Left forelimb (tissue), 1 donor: ENCODE results near the gene BSG.

ENCODE experiments used
- DNase-seq: peaks from one replicate; pipeline ENCODE4 v3.0.0-alpha.2; 2018; ENCODE audit warnings: low spot score

The BSG gene

DNA sequence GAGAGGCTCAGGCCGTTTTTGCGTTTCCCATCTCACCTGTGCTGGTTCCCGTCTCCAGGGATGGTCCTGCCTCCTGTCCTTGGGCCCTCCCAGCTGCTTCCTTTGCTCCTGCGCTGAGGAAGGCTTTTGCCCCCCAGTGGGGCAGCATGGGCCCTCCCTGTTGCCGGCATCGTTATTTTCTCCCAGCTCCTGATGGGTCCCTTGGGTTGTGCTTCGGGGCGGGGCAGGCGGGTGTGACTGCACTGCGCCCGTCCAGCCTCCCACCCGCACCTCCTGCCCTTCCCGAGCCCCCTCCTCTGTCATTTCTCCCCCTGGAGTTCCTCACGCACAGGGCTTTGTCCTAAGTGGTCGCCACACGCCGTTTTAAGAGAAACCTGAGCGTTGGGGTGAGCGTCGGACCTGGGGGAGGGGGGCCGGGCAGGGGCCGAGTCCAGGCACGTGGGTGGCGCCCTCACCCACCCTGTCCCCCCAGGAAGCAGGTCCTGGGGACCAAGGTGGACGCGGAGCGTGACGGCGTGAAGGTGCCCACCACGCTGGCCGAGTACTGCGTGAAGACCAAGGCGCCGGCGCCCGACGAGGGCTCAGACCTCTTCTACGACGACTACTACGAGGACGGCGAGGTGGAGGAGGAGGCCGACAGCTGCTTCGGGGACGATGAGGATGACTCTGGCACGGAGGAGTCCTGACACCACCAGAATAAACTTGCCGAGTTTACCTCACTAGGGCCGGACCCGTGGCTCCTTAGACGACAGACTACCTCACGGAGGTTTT lies 31.3 kb upstream of the BSG start:
- DNase-seq = no peak

DNA sequence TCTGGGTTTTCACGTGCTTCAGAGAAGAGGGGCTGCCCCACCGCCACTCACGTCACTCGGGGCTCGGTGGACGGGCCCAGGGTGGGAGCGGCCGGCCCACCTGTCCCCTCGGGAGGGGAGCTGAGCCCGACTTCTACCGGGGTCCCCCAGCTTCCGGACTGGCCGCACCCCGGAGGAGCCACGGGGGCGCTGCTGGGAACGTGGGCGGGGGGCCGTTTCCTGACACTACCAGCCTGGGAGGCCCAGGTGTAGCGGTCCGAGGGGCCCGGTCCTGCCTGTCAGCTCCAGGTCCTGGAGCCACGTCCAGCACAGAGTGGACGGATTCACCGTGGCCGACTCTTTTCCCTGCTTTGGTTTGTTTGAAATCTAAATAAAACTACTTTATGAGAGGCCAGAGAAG lies 30.7 kb upstream of the BSG start:
- no peak for DNase-seq

DNA sequence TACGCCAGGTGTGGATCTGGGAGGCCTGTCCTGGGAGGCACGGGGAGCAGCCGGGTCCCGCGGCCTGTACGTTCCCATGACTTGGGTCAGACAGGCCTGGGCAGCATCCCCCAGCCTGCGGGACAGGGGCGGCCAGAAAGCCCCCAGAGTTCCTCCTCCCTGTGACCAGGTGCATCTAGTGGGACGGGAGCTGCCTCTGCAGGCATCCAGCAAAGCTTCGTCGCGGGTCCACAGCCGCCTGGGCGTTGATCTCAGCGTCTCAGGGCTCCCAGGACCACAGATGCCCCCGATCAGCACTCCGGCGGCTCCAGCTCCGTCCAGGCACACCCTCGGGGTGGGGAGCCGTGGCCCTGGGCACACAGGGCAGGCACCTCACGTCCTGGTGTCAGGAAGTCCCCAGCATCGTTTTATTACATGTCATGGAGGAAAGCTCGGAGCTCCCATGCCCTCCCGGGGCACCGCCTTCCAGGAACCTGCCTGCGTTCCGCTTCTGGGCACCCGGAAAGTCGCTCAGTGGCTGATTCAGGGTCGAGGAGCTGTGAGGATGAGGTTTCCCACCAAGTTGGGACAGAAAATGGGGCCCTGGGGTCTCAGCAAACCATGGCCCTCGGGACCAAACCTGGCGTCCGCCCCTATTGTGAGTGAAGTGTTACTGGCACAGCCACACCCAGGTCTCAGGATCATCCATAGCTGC lies 30.1 kb upstream of the BSG start:
- DNase-seq = no peak

DNA sequence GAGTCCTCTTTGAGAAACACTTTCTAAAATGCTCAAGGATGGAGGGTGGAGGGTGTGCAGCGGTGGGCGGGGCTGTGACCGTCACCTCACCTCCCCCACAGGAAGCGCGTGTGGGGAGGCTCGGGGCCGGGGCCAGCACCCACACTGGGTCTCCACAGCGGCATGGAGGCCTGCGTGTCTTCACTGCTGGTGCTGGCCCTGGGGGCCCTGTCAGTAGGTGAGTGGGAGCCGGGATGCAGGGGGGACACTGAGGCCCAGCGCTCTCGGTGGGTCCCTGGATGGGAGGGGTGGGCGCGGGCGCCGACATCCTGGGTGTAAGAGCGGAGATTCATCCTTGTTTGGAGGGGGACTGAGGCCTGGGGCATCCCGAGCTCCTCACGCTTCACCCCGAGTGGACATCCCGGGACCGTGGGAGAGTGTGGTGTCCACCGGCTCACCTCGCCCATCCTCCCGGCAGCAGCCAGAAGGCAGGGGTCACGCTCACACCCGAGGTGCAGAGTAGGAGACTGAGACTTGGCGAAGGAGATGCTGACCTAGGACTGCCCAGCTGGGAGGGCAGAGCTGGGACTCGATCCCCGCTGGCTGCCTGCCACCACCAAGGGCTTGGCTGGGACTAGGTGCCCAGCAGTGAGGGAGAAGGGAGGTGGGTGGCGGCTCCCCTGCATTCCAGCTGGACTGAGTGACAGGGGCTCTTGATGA lies 28.3 kb upstream of the BSG start, which contains the start of gene GZMM:
TSS of gene GZMM (plus strand) at position 144 of the 699 bp plus-strand sequence. CDS start at position 163, 19 bp downstream.
- no peak for DNase-seq

DNA sequence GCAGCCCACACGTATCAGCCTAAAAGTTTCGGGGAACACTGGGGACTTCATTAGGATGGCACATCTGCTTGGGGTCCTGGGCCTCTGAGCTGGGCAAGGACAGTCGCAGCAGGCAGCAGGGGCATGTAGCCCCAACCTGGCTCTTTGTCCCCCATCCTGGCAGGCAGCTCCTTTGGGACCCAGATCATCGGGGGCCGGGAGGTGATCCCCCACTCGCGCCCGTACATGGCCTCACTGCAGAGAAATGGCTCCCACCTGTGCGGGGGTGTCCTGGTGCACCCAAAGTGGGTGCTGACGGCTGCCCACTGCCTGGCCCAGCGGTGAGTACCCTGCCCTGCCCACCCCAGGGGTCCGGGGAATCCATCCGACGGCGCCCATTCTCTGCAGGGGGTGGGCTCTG lies 25.3 kb upstream of the BSG start:
- no peak for DNase-seq

- no peak for DNase-seq
Measured at GRCh38 chr19:547836-548720, 24.3 kb upstream of the BSG start.

GRCh38 chr19:548886-549830 lies 23.2 kb upstream of the BSG start:
- DNase-seq = no peak

GRCh38 chr19:554817-555216 lies 17.6 kb upstream of the BSG start:
- DNase-seq = no peak

DNA sequence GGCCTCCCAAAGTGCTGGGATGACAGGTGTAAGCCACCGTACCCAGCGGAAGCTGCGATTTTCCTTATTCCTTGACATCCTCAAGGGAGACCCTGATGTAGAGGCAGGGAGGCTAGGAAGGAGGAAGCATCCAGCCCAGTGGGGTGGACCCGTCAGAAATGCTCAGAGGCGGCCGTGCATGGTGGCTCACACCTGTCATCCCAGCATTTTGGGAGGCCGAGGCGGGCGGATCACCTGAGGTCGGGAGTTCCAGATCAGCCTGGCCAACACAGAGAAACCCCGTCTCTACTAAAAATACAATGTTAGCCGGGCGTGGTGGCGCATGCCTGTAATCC lies 17.0 kb upstream of the BSG start:
- no peak for DNase-seq

DNA sequence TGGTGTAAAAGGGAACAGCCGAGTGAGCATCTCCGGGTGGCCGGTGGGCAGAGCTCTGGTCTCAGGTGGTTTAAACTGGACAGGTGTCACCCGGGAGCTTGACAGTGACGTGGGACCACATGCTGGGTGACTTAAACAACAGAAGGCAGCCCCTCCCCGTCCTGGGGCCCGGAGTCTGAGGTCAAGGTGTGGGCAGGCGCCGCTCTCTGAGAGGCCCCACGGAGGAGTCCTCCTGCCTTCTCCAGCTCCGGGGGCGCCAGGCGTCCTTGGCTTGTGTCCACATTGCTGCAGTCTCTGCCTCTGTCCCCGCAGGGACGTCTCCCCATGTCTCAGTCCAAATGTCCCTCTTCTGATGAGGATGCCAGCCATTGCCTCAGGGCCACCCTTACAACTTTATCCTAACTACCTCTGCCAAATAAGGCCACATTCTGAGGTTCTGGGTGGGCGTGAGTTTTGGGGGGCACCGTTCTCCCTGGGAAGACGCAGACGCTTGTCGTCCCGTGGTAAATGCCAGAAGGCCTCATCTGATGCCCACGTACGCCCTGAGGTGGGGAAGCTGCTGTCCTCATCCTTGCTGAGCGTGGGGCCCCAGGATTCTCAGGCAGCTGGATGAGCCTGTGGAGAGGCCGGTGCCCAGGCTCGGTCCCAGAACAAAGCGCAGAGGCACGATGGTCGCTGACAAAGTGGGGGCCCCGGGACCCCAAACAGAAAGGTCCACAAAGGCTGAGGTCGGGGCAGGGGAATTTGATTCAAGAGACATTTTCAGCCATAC lies 15.6 kb upstream of the BSG start:
- DNase-seq = no peak

- DNase-seq = no peak
Measured at GRCh38 chr19:558770-559439, 13.5 kb upstream of the BSG start.

- DNase-seq = no peak
Measured at GRCh38 chr19:560121-560520, 12.3 kb upstream of the BSG start.

- no peak for DNase-seq
Measured at GRCh38 chr19:566403-566802, 6.0 kb upstream of the BSG start.

DNA sequence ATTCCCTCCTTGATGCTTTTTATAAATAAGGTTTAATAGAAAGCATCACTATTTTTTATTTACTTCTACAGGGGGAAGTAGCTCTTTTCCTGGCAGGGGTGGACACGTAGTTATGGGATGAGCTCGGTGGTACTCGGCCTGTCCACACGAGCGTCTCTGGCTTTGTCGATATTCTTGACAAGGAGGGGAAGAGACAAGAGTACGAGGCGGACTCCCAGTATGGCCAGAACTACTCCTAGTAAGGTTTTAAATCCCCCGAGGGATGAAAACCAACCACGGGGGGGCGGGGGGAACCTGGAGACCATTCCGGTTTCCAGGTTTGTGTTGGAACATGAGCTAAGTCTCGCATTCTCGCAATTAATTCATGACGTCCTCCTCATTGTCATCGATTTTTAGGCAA lies 5.6 kb upstream of the BSG start:
- DNase-seq = no peak

GRCh38 chr19:567296-567900 lies 5.0 kb upstream of the BSG start:
- DNase-seq = no peak

- DNase-seq = no peak
Measured at GRCh38 chr19:570251-570686, 2.1 kb upstream of the BSG start.

- no peak for DNase-seq
Measured at GRCh38 chr19:570937-571565, 1.3 kb upstream of the BSG start.

DNA sequence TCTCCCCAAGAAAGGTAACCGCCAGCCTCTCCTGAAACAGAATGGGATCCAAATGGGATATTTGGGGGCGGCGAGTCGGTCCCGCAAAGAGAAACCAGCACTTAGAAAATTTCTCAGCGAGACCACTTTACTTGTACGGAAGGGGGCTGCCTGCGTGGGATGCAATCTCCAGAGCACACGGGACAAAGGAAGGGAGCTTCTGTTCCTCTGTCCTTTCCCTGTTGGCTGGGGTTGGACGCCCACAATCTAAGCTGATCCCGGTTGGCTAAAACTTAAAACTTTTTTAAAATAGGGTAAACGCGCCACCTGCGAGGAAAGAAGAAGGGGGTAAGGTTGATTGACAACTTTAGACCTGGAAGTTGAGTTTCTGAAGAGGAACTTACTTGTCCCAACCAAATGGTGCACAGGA lies 826 bp upstream of the BSG start:
- no peak for DNase-seq
